K562 (cell line): Measurements from ENCODE around the gene ENTREP3. TPM values are rescaled to one million over a fixed set of nuclear protein-coding genes. Genes with fewer than 3 reads are reported as not detected.

Source experiments
- BMI1 ChIP-seq: fragments of 150-350 bp; IDR thresholded peaks from 2 replicates; pipeline ENCODE4 v1.6.1; 2014; ENCODE audit warnings: low read length
- CREB3L1 ChIP-seq: fragments of 450-650 bp; IDR thresholded peaks from 2 replicates; pipeline ENCODE4 v1.6.1; 2014; ENCODE audit warnings: low read depth, mild to moderate bottlenecking, moderate library complexity, borderline replicate concordance
- IFI16 ChIP-seq: fragments of 250-450 bp; sonication (Bioruptor Pico); IDR thresholded peaks from 2 replicates; pipeline ENCODE4 v2.1.2; 2022; ENCODE audit warnings: mild to moderate bottlenecking, inconsistent platforms
- LEF1 ChIP-seq: fragments of 450-650 bp; IDR thresholded peaks from 2 replicates; pipeline ENCODE4 v1.6.1; 2016; ENCODE audit warnings: mild to moderate bottlenecking
- MCM7 ChIP-seq, 2 experiments: fragments of 450-650 bp; IDR thresholded peaks; 2 replicates each; pipeline ENCODE4 v1.6.1; 2016 to 2018
- NCOA4 ChIP-seq: fragments of 450-650 bp; IDR thresholded peaks from 2 replicates; pipeline ENCODE4 v1.6.1; 2018; ENCODE audit warnings: mild to moderate bottlenecking; ENCODE audit not compliant: partially characterized antibody
- NFXL1 ChIP-seq: fragments of 450-650 bp; formaldehyde crosslinking; IDR thresholded peaks from 2 replicates; pipeline ENCODE4 v1.4.0; 2021; ENCODE audit warnings: mild to moderate bottlenecking
- OTX1 ChIP-seq: fragments of 450-650 bp; formaldehyde crosslinking; IDR thresholded peaks from 2 replicates; pipeline ENCODE4 v1.4.0; 2022; ENCODE audit warnings: mild to moderate bottlenecking
- PYGO2 ChIP-seq: fragments of 450-650 bp; IDR thresholded peaks from 2 replicates; pipeline ENCODE4 v1.6.1; 2016; ENCODE audit warnings: mild to moderate bottlenecking, missing genetic modification characterization, moderate library complexity, missing compliant biosample characterization
- RHOXF2B ChIP-seq: fragments of 250-450 bp; sonication (Bioruptor Pico); conservative IDR thresholded peaks from 2 replicates; pipeline ENCODE4 v1.5.1; 2021
- SNIP1 ChIP-seq: fragments of 450-650 bp; IDR thresholded peaks from 2 replicates; pipeline ENCODE4 v1.7.1; 2017; ENCODE audit warnings: low read depth, mild to moderate bottlenecking
- ZBTB26 ChIP-seq: fragments of 450-650 bp; formaldehyde crosslinking; IDR thresholded peaks from 2 replicates; pipeline ENCODE4 v1.4.0; 2022; ENCODE audit warnings: missing genetic modification characterization
- ZFP91 ChIP-seq: sonication (generic); formaldehyde crosslinking; IDR thresholded peaks from 2 replicates; pipeline ENCODE4 v1.8.0; 2022; ENCODE audit warnings: mild to moderate bottlenecking, missing genetic modification reagents
- ZNF133 ChIP-seq: fragments of 250-450 bp; sonication (Bioruptor Pico); IDR thresholded peaks from 2 replicates; pipeline ENCODE4 v1.4.0; 2020; ENCODE audit warnings: mild to moderate bottlenecking
- ZNF212 ChIP-seq: fragments of 450-650 bp; formaldehyde crosslinking; IDR thresholded peaks from 2 replicates; pipeline ENCODE4 v1.4.0; 2020; ENCODE audit warnings: mild to moderate bottlenecking
- polyA plus RNA-seq, 8 experiments: library from polyadenylated mRNA; depleted of rRNA in 4 of 8; stranded (reverse) in 5 of 8; unstranded in 3 of 8; fragments of >200 nt; fragmentation: Nextera tagmentation in 2 of 8; fragmentation: Illumina TruSeq in 1 of 8; extraction: Ambion mirVana in 2 of 8; extraction: Trizol in 1 of 8; gene quantifications; 2 replicates each; pipeline versions ENCODE4 v1.2.1 to v1.2.3, GENCODE V29; 2011 to 2014; ENCODE audit warnings: inconsistent platforms in 1 of 8, missing spikeins in 1 of 8
- total RNA-seq, 7 experiments: library from RNA; depleted of rRNA in 6 of 7; stranded (reverse); fragments of >200 nt in 6 of 7; fragmentation: Illumina TruSeq in 2 of 7; extraction: Trizol in 2 of 7; gene quantifications; 2 replicates each; pipeline versions ENCODE4 v1.2.1 to v1.2.3, GENCODE V29; 2011 to 2021; ENCODE audit warnings: low replicate concordance in 1 of 7
- TF ChIP-seq, protein P1 (sequence below): fragments of 450-650 bp; IDR thresholded peaks from 2 replicates; pipeline ENCODE4 v1.6.1; 2016; ENCODE audit warnings: antibody characterized with exemption
- TF ChIP-seq, protein P2 (sequence below): sonication (generic); formaldehyde crosslinking; IDR thresholded peaks from 2 replicates; pipeline ENCODE4 v1.8.1; 2023; ENCODE audit warnings: mild to moderate bottlenecking, missing genetic modification reagents, moderate library complexity
- TF ChIP-seq, protein P3 (sequence below): sonication (generic); formaldehyde crosslinking; IDR thresholded peaks from 2 replicates; pipeline ENCODE4 v1.8.1; 2022; ENCODE audit warnings: missing genetic modification reagents
- TF ChIP-seq, protein P4 (sequence below), 2 experiments: fragments of 450-650 bp in 1 of 2; sonication (generic) in 1 of 2; formaldehyde crosslinking; conservative IDR thresholded peaks; 2 replicates each; pipeline versions ENCODE4 v1.4.0 to v1.8.1; 2020 to 2022; ENCODE audit warnings: mild to moderate bottlenecking in 1 of 2, missing genetic modification reagents in 1 of 2

Gene ENTREP3
- total and polyA plus RNA-seq, 9 of the 15 experiments (the other 6 are each of a cell fraction or from before 2014, with no cell fraction given), result 1.9 to 41.8 (median 5.9) TPM

DNA sequence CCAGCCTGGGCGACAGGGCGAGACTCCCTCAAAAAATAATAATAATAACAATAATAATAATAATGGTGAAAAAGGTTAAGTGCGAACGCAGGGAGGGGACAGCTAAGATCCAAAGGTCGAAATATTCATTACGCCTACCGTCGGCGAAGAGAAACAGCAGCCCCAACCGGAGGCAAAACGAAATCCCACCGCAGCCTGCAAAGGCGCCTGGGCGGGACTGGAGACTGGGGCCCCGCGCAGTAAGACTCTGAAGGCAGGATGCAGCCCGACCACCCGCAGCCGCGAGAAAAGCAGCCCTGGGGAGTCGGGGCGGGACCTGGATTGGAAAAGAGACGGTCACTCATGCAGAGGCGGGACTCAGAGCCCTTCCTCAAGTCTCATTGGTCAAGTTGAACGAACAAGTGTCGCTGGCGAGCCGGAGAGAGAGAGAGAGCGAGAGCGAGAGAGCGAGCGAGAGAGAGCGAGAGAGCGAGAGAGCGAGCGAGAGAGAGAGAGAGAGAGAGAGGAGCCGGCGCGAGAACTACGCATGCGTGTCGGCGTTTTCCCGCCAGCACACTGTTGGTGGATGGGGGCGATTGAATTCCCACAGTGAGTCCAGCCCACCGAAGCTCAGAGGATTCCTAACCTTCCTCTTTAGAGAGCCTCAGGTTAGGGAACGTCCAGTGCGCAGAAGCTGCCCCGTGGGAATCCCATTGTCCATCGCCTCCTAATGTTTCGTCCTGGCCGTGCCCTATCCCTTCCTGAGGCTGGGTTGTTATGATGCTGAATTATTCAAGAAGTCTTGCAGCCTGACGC, 10.7 kb downstream of the ENTREP3 start (continued):
- TF ChIP-seq CREB3L1, result peak; percentile 82; the same call in 1 of the 2 replicates
- peak; percentile 100 for TF ChIP-seq ZNF212 (CRISPR knock-in tag)
- TF ChIP-seq, protein P1, sequence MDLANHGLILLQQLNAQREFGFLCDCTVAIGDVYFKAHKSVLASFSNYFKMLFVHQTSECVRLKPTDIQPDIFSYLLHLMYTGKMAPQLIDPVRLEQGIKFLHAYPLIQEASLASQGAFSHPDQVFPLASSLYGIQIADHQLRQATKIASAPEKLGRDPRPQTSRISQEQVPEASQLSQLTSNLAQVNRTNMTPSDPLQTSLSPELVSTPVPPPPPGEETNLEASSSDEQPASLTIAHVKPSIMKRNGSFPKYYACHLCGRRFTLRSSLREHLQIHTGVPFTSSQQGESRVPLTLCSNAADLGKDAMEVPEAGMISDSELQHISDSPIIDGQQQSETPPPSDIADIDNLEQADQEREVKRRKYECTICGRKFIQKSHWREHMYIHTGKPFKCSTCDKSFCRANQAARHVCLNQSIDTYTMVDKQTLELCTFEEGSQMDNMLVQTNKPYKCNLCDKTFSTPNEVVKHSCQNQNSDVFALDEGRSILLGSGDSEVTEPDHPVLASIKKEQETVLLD, result peak; percentile 99
- TF ChIP-seq RHOXF2B (CRISPR knock-in tag), result peak; percentile 72; the same call in 1 of the 2 replicates
- no peak for TF ChIP-seq SNIP1
- TF ChIP-seq, protein P2, sequence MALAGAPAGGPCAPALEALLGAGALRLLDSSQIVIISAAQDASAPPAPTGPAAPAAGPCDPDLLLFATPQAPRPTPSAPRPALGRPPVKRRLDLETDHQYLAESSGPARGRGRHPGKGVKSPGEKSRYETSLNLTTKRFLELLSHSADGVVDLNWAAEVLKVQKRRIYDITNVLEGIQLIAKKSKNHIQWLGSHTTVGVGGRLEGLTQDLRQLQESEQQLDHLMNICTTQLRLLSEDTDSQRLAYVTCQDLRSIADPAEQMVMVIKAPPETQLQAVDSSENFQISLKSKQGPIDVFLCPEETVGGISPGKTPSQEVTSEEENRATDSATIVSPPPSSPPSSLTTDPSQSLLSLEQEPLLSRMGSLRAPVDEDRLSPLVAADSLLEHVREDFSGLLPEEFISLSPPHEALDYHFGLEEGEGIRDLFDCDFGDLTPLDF (CRISPR knock-in tag), result peak; percentile 99
- TF ChIP-seq IFI16 (CRISPR knock-in tag), result no peak
- peak; percentile 96; the same call in 1 of the 2 replicates for TF ChIP-seq ZBTB26 (CRISPR knock-in tag)
- TF ChIP-seq ZNF133 (CRISPR knock-in tag), result no peak
- no peak for TF ChIP-seq NFXL1
- peak; percentile 91 to 95; a peak in 2 of 4 replicates for TF ChIP-seq MCM7 (IDR thresholded peaks at IDR 0.05)
- TF ChIP-seq, protein P3, sequence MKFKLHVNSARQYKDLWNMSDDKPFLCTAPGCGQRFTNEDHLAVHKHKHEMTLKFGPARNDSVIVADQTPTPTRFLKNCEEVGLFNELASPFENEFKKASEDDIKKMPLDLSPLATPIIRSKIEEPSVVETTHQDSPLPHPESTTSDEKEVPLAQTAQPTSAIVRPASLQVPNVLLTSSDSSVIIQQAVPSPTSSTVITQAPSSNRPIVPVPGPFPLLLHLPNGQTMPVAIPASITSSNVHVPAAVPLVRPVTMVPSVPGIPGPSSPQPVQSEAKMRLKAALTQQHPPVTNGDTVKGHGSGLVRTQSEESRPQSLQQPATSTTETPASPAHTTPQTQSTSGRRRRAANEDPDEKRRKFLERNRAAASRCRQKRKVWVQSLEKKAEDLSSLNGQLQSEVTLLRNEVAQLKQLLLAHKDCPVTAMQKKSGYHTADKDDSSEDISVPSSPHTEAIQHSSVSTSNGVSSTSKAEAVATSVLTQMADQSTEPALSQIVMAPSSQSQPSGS (CRISPR knock-in tag), result no peak
- peak; percentile 80 for TF ChIP-seq ZFP91 (CRISPR knock-in tag)
- TF ChIP-seq BMI1, result no peak; the same call in 1 of the 2 replicates
- TF ChIP-seq, protein P4, sequence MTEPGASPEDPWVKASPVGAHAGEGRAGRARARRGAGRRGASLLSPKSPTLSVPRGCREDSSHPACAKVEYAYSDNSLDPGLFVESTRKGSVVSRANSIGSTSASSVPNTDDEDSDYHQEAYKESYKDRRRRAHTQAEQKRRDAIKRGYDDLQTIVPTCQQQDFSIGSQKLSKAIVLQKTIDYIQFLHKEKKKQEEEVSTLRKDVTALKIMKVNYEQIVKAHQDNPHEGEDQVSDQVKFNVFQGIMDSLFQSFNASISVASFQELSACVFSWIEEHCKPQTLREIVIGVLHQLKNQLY (CRISPR knock-in tag; conservative IDR thresholded peaks at IDR 0.05), result peak; percentile 8 to 90; a peak in 1 of 4 replicates
- TF ChIP-seq PYGO2 (tag), result no peak
- peak; percentile 99 for TF ChIP-seq OTX1 (CRISPR knock-in tag)
- peak; percentile 57 for TF ChIP-seq NCOA4
- peak; percentile 96 for TF ChIP-seq LEF1
